Bronchial epithelial cell (primary cell): ENCODE measurements around the gene TAS1R1. TPM values are rescaled to one million over a fixed set of nuclear protein-coding genes. Genes with fewer than 3 reads are reported as not detected.
A peak's percentile ranks its signal among the peaks of the same experiment; 100 is the strongest.

Source experiments
- DNase-seq: peaks from one replicate; pipeline ENCODE4 v3.0.0-alpha.2; 2010; ENCODE audit warnings: low read depth
- FAIRE-seq: peaks from 2 replicates; lab custom pipeline; 2011; peaks lifted over from hg19 to GRCh38; lab: Jason Lieb, UNC
- H3K27me3 ChIP-seq: 2 replicates; pipeline ENCODE4 v1.5.1; 2011; ENCODE audit warnings: low read length; ENCODE audit not compliant: control insufficient read depth, insufficient read depth
- H3K36me3 ChIP-seq: 2 replicates; pipeline ENCODE4 v1.5.1; 2011; ENCODE audit warnings: low read length; ENCODE audit not compliant: control insufficient read depth, insufficient read depth
- H3K4me3 ChIP-seq: 2 replicates; pipeline ENCODE4 v1.5.1; 2011; ENCODE audit warnings: mild to moderate bottlenecking, low read depth, low read length, control low read depth
- total RNA-seq: library from RNA; depleted of rRNA; stranded (reverse); fragments of >200 nt; gene quantifications from 2 replicates; pipeline ENCODE4 v1.2.1, GENCODE V29; 2014
- TF ChIP-seq, protein P1 (sequence below): IDR thresholded peaks from 2 replicates; pipeline ENCODE4 v1.5.1; 2011; ENCODE audit warnings: mild to moderate bottlenecking, moderate library complexity, low read length, control low read depth, inconsistent platforms; ENCODE audit not compliant: insufficient read depth, severe bottlenecking

The TAS1R1 gene
- total RNA-seq, 1 donor from 2014 or later = not detected

DNA sequence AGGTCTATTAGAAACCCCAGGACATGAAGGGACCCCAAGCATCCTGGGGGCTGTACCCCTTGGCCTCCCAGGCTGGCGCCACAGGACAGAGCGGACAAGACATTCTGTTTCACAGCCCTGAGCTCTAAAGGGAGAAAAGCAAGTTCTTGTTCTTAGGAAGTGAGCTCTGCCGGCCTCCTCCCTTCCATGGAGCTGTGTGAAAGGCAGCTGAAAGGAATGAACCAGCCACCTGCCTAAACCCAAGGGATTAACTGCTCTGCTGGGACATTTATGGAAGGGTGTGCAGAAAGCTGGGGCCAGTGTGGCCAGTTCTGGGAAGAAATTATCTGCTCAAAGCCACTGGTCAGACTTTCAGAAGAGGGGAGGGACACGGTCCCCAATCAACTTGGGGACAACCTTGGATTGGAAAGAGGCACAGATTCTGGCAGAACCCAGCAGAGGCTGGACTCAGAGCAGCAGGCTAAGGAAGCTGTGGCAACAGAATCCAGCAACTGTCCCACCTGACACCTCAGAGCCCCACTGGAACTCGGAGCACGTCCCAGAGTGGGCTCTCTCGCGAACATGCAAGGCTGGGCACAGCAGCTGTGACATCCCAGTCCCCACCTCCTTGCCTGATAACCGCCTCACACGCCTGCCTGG is 45.4 kb downstream of the TAS1R1 start:
- no peaks in the 10 kb centered on the region for H3K27me3 ChIP-seq
- H3K4me3 ChIP-seq = peak overlapping the region; percentile 99
- H3K36me3 ChIP-seq = peaks cover 35% of the 10 kb centered on the region
- TF ChIP-seq, protein P1, sequence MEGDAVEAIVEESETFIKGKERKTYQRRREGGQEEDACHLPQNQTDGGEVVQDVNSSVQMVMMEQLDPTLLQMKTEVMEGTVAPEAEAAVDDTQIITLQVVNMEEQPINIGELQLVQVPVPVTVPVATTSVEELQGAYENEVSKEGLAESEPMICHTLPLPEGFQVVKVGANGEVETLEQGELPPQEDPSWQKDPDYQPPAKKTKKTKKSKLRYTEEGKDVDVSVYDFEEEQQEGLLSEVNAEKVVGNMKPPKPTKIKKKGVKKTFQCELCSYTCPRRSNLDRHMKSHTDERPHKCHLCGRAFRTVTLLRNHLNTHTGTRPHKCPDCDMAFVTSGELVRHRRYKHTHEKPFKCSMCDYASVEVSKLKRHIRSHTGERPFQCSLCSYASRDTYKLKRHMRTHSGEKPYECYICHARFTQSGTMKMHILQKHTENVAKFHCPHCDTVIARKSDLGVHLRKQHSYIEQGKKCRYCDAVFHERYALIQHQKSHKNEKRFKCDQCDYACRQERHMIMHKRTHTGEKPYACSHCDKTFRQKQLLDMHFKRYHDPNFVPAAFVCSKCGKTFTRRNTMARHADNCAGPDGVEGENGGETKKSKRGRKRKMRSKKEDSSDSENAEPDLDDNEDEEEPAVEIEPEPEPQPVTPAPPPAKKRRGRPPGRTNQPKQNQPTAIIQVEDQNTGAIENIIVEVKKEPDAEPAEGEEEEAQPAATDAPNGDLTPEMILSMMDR = no peak
- FAIRE-seq (no peak), DNase-seq (peak; percentile 22)

DNA sequence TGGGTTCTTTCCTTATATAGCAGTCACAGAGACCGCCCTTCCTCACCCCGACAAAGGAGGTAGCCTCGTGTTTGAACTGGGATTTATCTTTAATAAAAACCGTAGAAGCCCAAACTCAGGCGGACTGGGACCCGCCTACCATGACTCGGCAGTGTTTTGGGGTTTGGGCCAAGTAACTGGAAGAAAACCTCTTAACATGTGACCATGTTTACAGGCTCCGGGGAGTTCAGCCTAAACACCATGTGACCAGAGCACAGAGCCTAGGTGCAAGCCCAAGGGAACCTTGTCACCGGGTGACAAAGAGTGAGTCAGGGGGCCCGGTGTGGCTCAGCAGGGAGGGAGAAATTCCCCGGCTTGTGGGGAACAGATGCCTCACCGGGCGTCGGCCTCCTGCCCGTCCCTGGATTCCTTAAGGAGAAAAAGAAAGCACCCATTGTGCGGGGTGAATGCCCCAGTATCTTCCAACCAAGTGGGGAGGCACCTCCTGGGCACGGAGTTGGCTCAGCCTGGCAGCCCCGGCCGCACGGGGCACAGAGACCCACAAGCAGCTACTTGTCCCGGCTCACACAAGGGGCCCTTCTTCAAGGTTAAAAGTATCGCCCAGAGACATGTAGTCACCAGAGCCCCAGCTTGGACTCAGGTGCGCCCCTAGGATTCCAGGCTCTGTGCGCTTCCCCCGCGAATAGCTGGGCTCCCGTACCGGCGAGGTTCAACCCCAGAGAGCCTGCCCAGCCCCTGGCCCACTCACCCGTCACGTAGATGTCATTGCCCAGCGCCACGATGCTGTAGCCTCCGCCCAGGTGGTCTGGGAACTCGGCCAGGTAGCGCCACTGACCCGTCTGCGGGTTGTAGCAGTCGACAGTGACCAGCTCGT is 46.2 kb downstream of the TAS1R1 start:
- peaks cover 29% of the 10 kb centered on the region for H3K36me3 ChIP-seq
- FAIRE-seq (no peak), DNase-seq (peak; percentile 98)
- TF ChIP-seq, protein P1 = peak; percentile 25
- no peaks in the 10 kb centered on the region for H3K27me3 ChIP-seq
- H3K4me3 ChIP-seq = peak overlapping the region; percentile 99

DNA sequence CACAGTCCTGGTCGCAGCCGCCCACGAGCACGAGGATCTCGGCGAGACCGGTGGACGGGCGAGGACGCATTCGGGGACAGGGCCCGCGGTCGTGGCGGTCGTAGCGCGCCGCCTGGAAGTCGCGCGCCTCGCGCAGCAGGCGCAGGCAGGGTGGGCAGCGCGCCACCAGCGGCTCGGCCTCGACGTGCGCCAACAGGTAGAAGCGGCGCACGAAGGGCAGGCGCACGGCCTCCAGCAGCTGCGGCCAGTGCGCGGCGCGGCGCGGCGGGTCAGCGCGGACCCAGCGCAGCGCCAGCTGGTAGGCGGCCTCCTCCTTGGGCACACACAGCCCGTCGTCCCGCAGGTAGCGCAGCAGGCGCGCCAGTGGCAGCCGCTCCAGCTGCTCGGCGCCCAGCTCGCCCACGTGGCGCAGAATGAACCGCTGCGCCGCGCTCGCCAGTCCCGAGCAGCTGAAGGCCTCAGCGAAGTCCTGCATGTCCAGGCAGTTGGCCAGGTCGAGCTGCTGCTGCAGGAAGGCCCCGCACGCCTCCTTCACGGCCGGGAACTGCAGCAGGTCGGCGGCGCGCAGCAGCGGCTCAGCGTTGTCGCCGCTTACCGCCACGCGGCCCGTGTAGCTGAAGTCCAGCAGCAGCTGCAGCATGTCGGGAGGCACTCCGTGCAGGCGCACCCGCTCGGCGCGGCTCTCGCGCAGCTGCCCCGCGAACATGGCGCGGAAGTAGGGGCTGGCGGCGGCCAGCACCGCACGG is 47.0 kb downstream of the TAS1R1 start:
- TF ChIP-seq, protein P1 = no peak
- Histone ChIP-seq H3K27me3 (no peaks in the 10 kb centered on the region), H3K4me3 (peak overlapping the region; percentile 99), H3K36me3 (peaks cover 22% of the 10 kb centered on the region)
- FAIRE-seq = no peak
- DNase-seq = peak; percentile 20

DNA sequence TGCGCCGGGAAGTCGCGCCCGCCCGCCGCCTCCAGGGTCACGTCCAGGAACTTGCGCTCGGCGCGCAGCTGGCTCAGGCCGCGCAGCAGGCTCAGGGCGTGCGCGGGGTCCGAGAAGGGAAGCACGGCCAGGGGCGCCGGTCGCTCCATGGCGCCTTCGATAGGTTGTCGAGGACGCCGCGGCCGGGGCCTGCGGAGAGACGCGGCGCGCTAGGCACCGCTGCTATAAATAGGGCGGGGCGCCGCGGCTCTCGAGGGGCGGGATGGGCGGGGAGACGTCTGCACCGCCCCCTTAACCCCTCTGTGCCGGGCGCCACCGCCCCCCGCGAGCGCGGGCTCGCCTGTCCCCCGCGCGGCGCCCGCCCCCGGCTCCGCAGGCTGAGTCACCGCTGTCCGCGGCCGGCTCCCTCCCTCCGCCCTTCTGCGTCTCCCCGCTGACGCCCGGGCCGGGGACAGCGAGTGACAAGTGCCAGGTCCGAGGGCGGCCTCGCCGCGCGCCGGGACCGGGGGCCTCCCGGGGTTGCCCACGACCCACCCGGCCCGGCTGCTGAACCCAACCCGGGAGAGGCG is 47.6 kb downstream of the TAS1R1 start, which contains the start of gene KLHL21:
Gene KLHL21 (minus strand): TSS at position 201 of the 569 bp plus-strand sequence. CDS start 52 bp downstream, at position 149.
- TF ChIP-seq, protein P1 = no peak
- Histone ChIP-seq H3K27me3 (no peaks in the 10 kb centered on the region), H3K4me3 (peak within 1 kb of the TSS; percentile 99), H3K36me3 (peaks cover 16% of the 10 kb centered on the region)
- no peak for FAIRE-seq
- DNase-seq = peak; percentile 56

DNA sequence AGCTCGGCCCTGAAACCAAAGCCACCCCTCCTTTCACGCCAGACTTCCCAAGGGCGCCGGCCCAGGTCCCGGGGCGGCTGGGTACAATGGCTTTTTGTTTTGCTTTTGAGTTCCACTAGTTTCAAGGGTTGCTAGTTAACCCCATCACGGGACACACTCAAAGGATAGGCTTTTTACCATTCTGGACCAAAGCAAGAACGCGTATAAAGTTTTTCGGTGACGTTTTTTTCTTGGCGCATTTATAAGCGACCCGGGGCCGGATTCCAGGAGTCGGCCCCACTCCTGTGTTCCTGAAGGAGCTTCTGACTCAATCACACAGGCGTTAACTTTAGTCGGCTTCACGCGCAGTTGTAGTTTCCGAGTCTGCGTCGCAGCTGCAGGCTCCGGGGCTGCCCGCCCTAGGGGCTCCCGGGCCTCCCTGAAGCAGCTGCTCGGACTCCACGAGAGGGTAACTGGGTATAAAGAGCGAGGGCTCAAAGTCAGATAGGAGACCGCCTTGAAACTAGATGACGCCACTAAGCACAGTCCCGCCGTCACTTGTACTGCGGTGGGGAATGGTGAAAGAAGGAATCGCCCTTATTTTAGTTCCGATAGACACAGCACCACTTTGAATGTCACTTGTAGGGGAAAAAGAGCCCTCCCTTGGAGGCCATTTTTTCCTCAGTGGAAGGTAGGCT is 48.3 kb downstream of the TAS1R1 start:
- no peak for FAIRE-seq
- TF ChIP-seq, protein P1 = no peak
- Histone ChIP-seq H3K4me3 (peak overlapping the region; percentile 99), H3K36me3 (peaks cover 11% of the 10 kb centered on the region), H3K27me3 (no peaks in the 10 kb centered on the region)
- peak; percentile 54 for DNase-seq
